Endodermal cell (in vitro differentiated cells): ENCODE measurements around the gene UGT1A3. TPM values are rescaled to one million over a fixed set of nuclear protein-coding genes. Genes with fewer than 3 reads are reported as not detected.

Experiments used
- DNase-seq: peaks from one replicate; pipeline ENCODE4 v3.0.0-alpha.2; 2017
- H3K27ac ChIP-seq: 2 replicates; pipeline ENCODE4 v1.5.1; 2013; ENCODE audit warnings: mild to moderate bottlenecking, low read depth, low read length, moderate library complexity
- H3K27me3 ChIP-seq: 2 replicates; pipeline ENCODE4 v1.6.1; 2013; ENCODE audit warnings: mild to moderate bottlenecking, low read length, moderate library complexity; ENCODE audit not compliant: insufficient read depth, control insufficient read depth, poor library complexity, severe bottlenecking
- H3K36me3 ChIP-seq: 2 replicates; pipeline ENCODE4 v1.7.0; 2013; ENCODE audit warnings: mild to moderate bottlenecking, low read length, moderate library complexity; ENCODE audit not compliant: control insufficient read depth, insufficient read depth
- H3K4me1 ChIP-seq: one replicate; pipeline ENCODE4 v1.7.0; 2013; ENCODE audit warnings: low read length; ENCODE audit not compliant: control insufficient read depth, insufficient read depth
- H3K4me3 ChIP-seq: 2 replicates; pipeline ENCODE4 v1.5.1; 2013; ENCODE audit warnings: mild to moderate bottlenecking, low read length, moderate library complexity
- H3K9ac ChIP-seq: 2 replicates; pipeline ENCODE4 v1.6.1; 2013; ENCODE audit warnings: mild to moderate bottlenecking, low read length, moderate library complexity; ENCODE audit not compliant: poor library complexity, severe bottlenecking; ENCODE audit errors: extremely low read depth
- H3K9me3 ChIP-seq: 2 replicates; pipeline ENCODE4 v1.6.1; 2013; ENCODE audit warnings: mild to moderate bottlenecking, low read length, moderate library complexity; ENCODE audit not compliant: control insufficient read depth
- H3K27ac Mint-ChIP-seq: 2 replicates; pipeline ENCODE4 v1.8.0; 2020; ENCODE audit warnings: mixed read lengths
- H3K27me3 Mint-ChIP-seq: 2 replicates; pipeline ENCODE4 v1.8.0; 2021; ENCODE audit warnings: mild to moderate bottlenecking, mixed read lengths; ENCODE audit not compliant: insufficient read depth
- H3K36me3 Mint-ChIP-seq: 2 replicates; pipeline ENCODE4 v1.8.0; 2020; ENCODE audit warnings: low read depth, mixed read lengths
- H3K4me1 Mint-ChIP-seq: 2 replicates; pipeline ENCODE4 v1.8.0; 2020; ENCODE audit warnings: mixed read lengths
- H3K4me3 Mint-ChIP-seq: 2 replicates; pipeline ENCODE4 v1.8.0; 2020; ENCODE audit warnings: mild to moderate bottlenecking, moderate library complexity, mixed read lengths
- H3K9me3 Mint-ChIP-seq: 2 replicates; pipeline ENCODE4 v1.8.0; 2020; ENCODE audit warnings: mild to moderate bottlenecking, mixed read lengths
- CTCF ChIP-seq: fragments of 200-600 bp; sonication (generic); conservative IDR thresholded peaks from 2 replicates; pipeline ENCODE4 v1.5.0; 2021; ENCODE audit warnings: antibody characterized with exemption, mild to moderate bottlenecking
- WGBS, 2 experiments: methylation state at CpG; one replicate each; pipeline versions ENCODE4 v1.1.5 to v1.1.7; 2013; ENCODE audit warnings: missing lambda C conversion rate in 2 of 2, mixed read lengths in 1 of 2; ENCODE audit not compliant: insufficient coverage in 1 of 2, insufficient read length in 1 of 2; 5-methylcytosine and 5-hydroxymethylcytosine counted together
- total RNA-seq, 2 donors: library from RNA; stranded (reverse); fragmentation: NEBNext Ultra II Directional in 1 of 2; extraction: Animal tissue kit (Norgen Biotek cat#: 25700) in 1 of 2; gene quantifications; 2 replicates in 1 of 2; 3 replicates in 1 of 2; pipeline ENCODE4 v1.2.1, GENCODE V29; 2021

Gene UGT1A3
- total RNA-seq, 2 donors from 2014 or later = not detected

GRCh38 chr2:233816334-233816733 is 87.5 kb downstream of the UGT1A3 start:
- Histone ChIP-seq H3K4me1 (no peaks in the 10 kb centered on the region), H3K4me3 (no peak overlapping the region), H3K27ac (no peak overlapping the region), H3K9ac (no peak overlapping the region), H3K36me3 (no peaks in the 10 kb centered on the region), H3K27me3 (no peaks in the 10 kb centered on the region), H3K9me3 (no peaks in the 10 kb centered on the region)
- WGBS, 2 experiments = 92 to 93% methylated on average over 2 of the region's 2 CpGs
- Mint-ChIP-seq H3K27me3 (peaks cover under 1% of the 10 kb centered on the region), H3K9me3 (no peaks in the 10 kb centered on the region), H3K4me1 (no peaks in the 10 kb centered on the region), H3K27ac (no peak overlapping the region), H3K4me3 (no peak overlapping the region), H3K36me3 (no peaks in the 10 kb centered on the region)
- peak; percentile 6 for DNase-seq
- no peak for TF ChIP-seq CTCF

GRCh38 chr2:233816771-233817170 is 87.9 kb downstream of the UGT1A3 start:
- Histone ChIP-seq H3K27ac (no peak overlapping the region), H3K4me1 (no peaks in the 10 kb centered on the region), H3K9ac (no peak overlapping the region), H3K9me3 (no peaks in the 10 kb centered on the region), H3K4me3 (no peak overlapping the region), H3K27me3 (no peaks in the 10 kb centered on the region), H3K36me3 (no peaks in the 10 kb centered on the region)
- H3K27ac Mint-ChIP-seq = no peak overlapping the region
- H3K4me3 Mint-ChIP-seq = no peak overlapping the region
- peak; percentile 14 for DNase-seq
- no peaks in the 10 kb centered on the region for H3K27me3 Mint-ChIP-seq
- H3K9me3 Mint-ChIP-seq = no peaks in the 10 kb centered on the region
- 98 to 100% methylated on average over 2 to 4 of the region's 4 CpGs for WGBS, 2 experiments
- H3K36me3 Mint-ChIP-seq = no peaks in the 10 kb centered on the region
- no peak for TF ChIP-seq CTCF
- no peaks in the 10 kb centered on the region for H3K4me1 Mint-ChIP-seq

- H3K9me3 ChIP-seq = no peaks in the 10 kb centered on the region
- H3K4me3 Mint-ChIP-seq = no peak overlapping the region
- whole genome bisulfite sequencing, 2 experiments = 86 to 93% methylated on average over 3 of the region's 3 CpGs
- DNase-seq = peak; percentile 17
- H3K36me3 ChIP-seq = no peaks in the 10 kb centered on the region
- H3K9me3 Mint-ChIP-seq = no peaks in the 10 kb centered on the region
- H3K4me1 ChIP-seq = no peaks in the 10 kb centered on the region
- H3K36me3 Mint-ChIP-seq = no peaks in the 10 kb centered on the region
- no peaks in the 10 kb centered on the region for H3K27me3 Mint-ChIP-seq
- no peak for TF ChIP-seq CTCF
- H3K27ac Mint-ChIP-seq = no peak overlapping the region
- no peaks in the 10 kb centered on the region for H3K4me1 Mint-ChIP-seq
- H3K27me3 ChIP-seq = no peaks in the 10 kb centered on the region
- H3K9ac ChIP-seq = no peak overlapping the region
- H3K4me3 ChIP-seq = no peak overlapping the region
- no peak overlapping the region for H3K27ac ChIP-seq
Measured at GRCh38 chr2:233817361-233817911, 88.6 kb downstream of the UGT1A3 start.
